Superior temporal gyrus (tissue), 1 donor: Measurements from ENCODE around the gene AKR1B1.

ENCODE experiments used
- DNase-seq: peaks from one replicate; pipeline ENCODE4 v3.0.0-alpha.2; 2016; ENCODE audit errors: extremely low spot score

Gene AKR1B1

GRCh38 chr7:134419085-134419484 is 39.8 kb downstream of the AKR1B1 start:
- no peak for DNase-seq

- no peak for DNase-seq
These were observed 43.2 kb downstream of the AKR1B1 start for GRCh38 chr7:134415700-134416099.

- no peak for DNase-seq
These were observed 44.8 kb downstream of the AKR1B1 start for GRCh38 chr7:134414109-134414508.

GRCh38 chr7:134407311-134407710 is 51.6 kb downstream of the AKR1B1 start:
- DNase-seq, result no peak

GRCh38 chr7:134406431-134406830 is 52.5 kb downstream of the AKR1B1 start:
- no peak for DNase-seq

- no peak for DNase-seq
These were observed 53.6 kb downstream of the AKR1B1 start for GRCh38 chr7:134405299-134405698.

GRCh38 chr7:134403062-134403461 is 55.8 kb downstream of the AKR1B1 start:
- no peak for DNase-seq

GRCh38 chr7:134400859-134401258 is 58.0 kb downstream of the AKR1B1 start:
- no peak for DNase-seq

- DNase-seq, result no peak
These were observed 62.9 kb downstream of the AKR1B1 start for GRCh38 chr7:134396031-134396430.

GRCh38 chr7:134395604-134396003 is 63.3 kb downstream of the AKR1B1 start:
- no peak for DNase-seq

- no peak for DNase-seq
These were observed 64.8 kb downstream of the AKR1B1 start for GRCh38 chr7:134394056-134394455.
